GM18861 (cell line): Measurements from ENCODE around the gene BCAS3.
"Not testable (repeated sequence)": the region's sequence is repeated elsewhere in the genome, so short reads cannot be mapped to it uniquely, and the experiment has no call there.

ENCODE experiments used
- ATAC-seq: cut with Tn5 transposase; IDR thresholded peaks from one replicate; pipeline ENCODE4 v1.9.1; 2021; ENCODE audit not compliant: unreplicated experiment

BCAS3 gene

GRCh38 chr17:61422869-61423268, 745.2 kb downstream of the BCAS3 start:
- no peak for ATAC-seq

GRCh38 chr17:61423967-61424649, 746.5 kb downstream of the BCAS3 start:
- no peak for ATAC-seq

GRCh38 chr17:61425682-61426481, 748.2 kb downstream of the BCAS3 start:
- ATAC-seq, result no peak

GRCh38 chr17:61426482-61427304, 749.0 kb downstream of the BCAS3 start:
- ATAC-seq, result no peak

- ATAC-seq, result no peak
These were observed 749.9 kb downstream of the BCAS3 start for GRCh38 chr17:61427567-61427966.

- no peak for ATAC-seq
These were observed 751.6 kb downstream of the BCAS3 start for GRCh38 chr17:61429274-61429673.

GRCh38 chr17:61429831-61430230, 752.2 kb downstream of the BCAS3 start:
- not testable (repeated sequence) for ATAC-seq

- no peak for ATAC-seq
These were observed 754.1 kb downstream of the BCAS3 start for GRCh38 chr17:61431594-61432311.

- no peak for ATAC-seq
These were observed 758.6 kb downstream of the BCAS3 start for GRCh38 chr17:61436273-61436672.

- no peak for ATAC-seq
These were observed 759.5 kb downstream of the BCAS3 start for GRCh38 chr17:61436995-61437704.

- no peak for ATAC-seq
These were observed 763.0 kb downstream of the BCAS3 start for GRCh38 chr17:61440697-61441096.

- ATAC-seq, result not testable (repeated sequence)
These were observed 763.9 kb downstream of the BCAS3 start for GRCh38 chr17:61441507-61441906.

GRCh38 chr17:61442136-61442775, 764.6 kb downstream of the BCAS3 start:
- ATAC-seq, result no peak
